22Rv1 (cell line): ENCODE measurements around the gene PPIF.

Experiments used
- CTCF ChIP-seq: fragments of 450-650 bp; IDR thresholded peaks from 2 replicates; pipeline ENCODE4 v1.5.1; 2017; ENCODE audit warnings: mild to moderate bottlenecking
- ZFX ChIP-seq: fragments of 450-650 bp; IDR thresholded peaks from 2 replicates; pipeline ENCODE4 v1.6.1; 2017; ENCODE audit warnings: antibody characterized with exemption, borderline replicate concordance

GRCh38 chr10:79356104-79356503 lies 8.8 kb downstream of the PPIF start:
- TF ChIP-seq CTCF = no peak
- no peak for TF ChIP-seq ZFX
